KMS-11 (cell line): ENCODE data around the gene CHST8.

ENCODE experiments used
- H2AFZ ChIP-seq: fragments of 200-600 bp; sonication (generic); 2 replicates; pipeline ENCODE4 v1.6.1; 2016; ENCODE audit warnings: antibody characterized with exemption, mixed run types, low read depth
- H3K27ac ChIP-seq: fragments of 200-600 bp; sonication (generic); 2 replicates; pipeline ENCODE4 v1.6.1; 2016; ENCODE audit warnings: mild to moderate bottlenecking, mixed run types
- H3K27me3 ChIP-seq: fragments of 200-600 bp; sonication (generic); 2 replicates; pipeline ENCODE4 v1.6.1; 2017; ENCODE audit warnings: mild to moderate bottlenecking, low read depth, mixed run types, moderate library complexity; ENCODE audit not compliant: insufficient read depth
- H3K36me3 ChIP-seq: fragments of 200-600 bp; sonication (generic); 2 replicates; pipeline ENCODE4 v1.6.1; 2017; ENCODE audit warnings: mild to moderate bottlenecking, mixed run types; ENCODE audit not compliant: insufficient read depth
- H3K4me1 ChIP-seq: fragments of 200-600 bp; sonication (generic); 2 replicates; pipeline ENCODE4 v1.6.1; 2016; ENCODE audit warnings: mild to moderate bottlenecking, low read depth, mixed run types; ENCODE audit not compliant: poor library complexity, severe bottlenecking
- H3K4me2 ChIP-seq: fragments of 200-600 bp; sonication (generic); 2 replicates; pipeline ENCODE4 v1.7.0; 2016; ENCODE audit warnings: mild to moderate bottlenecking, mixed run types
- H3K4me3 ChIP-seq: fragments of 200-600 bp; sonication (generic); IDR thresholded peaks from 2 replicates; pipeline ENCODE4 v1.6.1; 2017; ENCODE audit warnings: low read depth, low read length, mixed read lengths; ENCODE audit not compliant: insufficient read depth
- H3K79me2 ChIP-seq: fragments of 200-600 bp; sonication (generic); 2 replicates; pipeline ENCODE4 v1.6.1; 2016; ENCODE audit warnings: low read depth, mixed run types; ENCODE audit not compliant: insufficient read depth
- H3K9ac ChIP-seq: fragments of 200-600 bp; sonication (generic); 2 replicates; pipeline ENCODE4 v1.6.1; 2016; ENCODE audit warnings: mild to moderate bottlenecking, mixed run types
- H4K20me1 ChIP-seq: fragments of 200-600 bp; sonication (generic); 2 replicates; pipeline ENCODE4 v1.6.1; 2016; ENCODE audit warnings: mild to moderate bottlenecking, mixed run types; ENCODE audit not compliant: insufficient read depth
- TF ChIP-seq, protein P1 (sequence below): fragments of 200-600 bp; sonication (generic); conservative IDR thresholded peaks from 2 replicates; pipeline ENCODE4 v1.6.1; 2017; ENCODE audit warnings: low read depth, mild to moderate bottlenecking, antibody characterized with exemption, low read length, moderate library complexity, mixed read lengths

Gene CHST8

GRCh38 chr19:33646306-33646705, 24.6 kb downstream of the CHST8 start:
- Histone ChIP-seq H3K4me2 (peak overlapping the region; percentile 43), H4K20me1 (no peaks in the 10 kb centered on the region), H3K27me3 (no peaks in the 10 kb centered on the region), H3K27ac (no peak overlapping the region), H3K36me3 (no peaks in the 10 kb centered on the region), H3K79me2 (no peaks in the 10 kb centered on the region), H3K9ac (no peak overlapping the region), H3K4me3 (no peak overlapping the region), H3K4me1 (peaks cover 43% of the 10 kb centered on the region), H2AFZ (no peak overlapping the region)
- TF ChIP-seq, protein P1, sequence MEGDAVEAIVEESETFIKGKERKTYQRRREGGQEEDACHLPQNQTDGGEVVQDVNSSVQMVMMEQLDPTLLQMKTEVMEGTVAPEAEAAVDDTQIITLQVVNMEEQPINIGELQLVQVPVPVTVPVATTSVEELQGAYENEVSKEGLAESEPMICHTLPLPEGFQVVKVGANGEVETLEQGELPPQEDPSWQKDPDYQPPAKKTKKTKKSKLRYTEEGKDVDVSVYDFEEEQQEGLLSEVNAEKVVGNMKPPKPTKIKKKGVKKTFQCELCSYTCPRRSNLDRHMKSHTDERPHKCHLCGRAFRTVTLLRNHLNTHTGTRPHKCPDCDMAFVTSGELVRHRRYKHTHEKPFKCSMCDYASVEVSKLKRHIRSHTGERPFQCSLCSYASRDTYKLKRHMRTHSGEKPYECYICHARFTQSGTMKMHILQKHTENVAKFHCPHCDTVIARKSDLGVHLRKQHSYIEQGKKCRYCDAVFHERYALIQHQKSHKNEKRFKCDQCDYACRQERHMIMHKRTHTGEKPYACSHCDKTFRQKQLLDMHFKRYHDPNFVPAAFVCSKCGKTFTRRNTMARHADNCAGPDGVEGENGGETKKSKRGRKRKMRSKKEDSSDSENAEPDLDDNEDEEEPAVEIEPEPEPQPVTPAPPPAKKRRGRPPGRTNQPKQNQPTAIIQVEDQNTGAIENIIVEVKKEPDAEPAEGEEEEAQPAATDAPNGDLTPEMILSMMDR, result no peak

DNA sequence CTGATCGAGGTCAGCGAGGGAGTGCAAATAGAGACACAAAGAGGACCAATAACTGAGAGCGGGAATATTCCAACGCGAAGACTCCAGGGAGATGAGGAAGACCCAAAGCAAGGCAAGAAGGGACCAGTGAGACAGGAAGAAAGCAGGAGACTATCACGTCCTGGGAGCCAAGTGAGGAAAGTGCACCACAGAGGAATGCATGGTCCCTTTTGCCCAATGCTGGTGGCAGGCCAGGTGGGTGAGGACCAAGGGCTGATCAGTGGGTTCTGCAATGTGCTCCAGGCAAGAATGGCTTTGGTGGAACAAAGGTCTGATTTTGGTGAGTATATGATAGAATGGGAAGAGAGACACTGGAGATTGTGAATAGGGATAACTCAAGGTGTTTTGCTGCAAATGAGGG, 25.4 kb downstream of the CHST8 start:
- Histone ChIP-seq H3K4me3 (no peak overlapping the region), H3K79me2 (no peaks in the 10 kb centered on the region), H3K27me3 (no peaks in the 10 kb centered on the region), H4K20me1 (no peaks in the 10 kb centered on the region), H2AFZ (no peak overlapping the region), H3K4me2 (no peak overlapping the region), H3K36me3 (no peaks in the 10 kb centered on the region), H3K27ac (no peak overlapping the region), H3K9ac (no peak overlapping the region), H3K4me1 (peaks cover 46% of the 10 kb centered on the region)
- TF ChIP-seq, protein P1, result no peak

DNA sequence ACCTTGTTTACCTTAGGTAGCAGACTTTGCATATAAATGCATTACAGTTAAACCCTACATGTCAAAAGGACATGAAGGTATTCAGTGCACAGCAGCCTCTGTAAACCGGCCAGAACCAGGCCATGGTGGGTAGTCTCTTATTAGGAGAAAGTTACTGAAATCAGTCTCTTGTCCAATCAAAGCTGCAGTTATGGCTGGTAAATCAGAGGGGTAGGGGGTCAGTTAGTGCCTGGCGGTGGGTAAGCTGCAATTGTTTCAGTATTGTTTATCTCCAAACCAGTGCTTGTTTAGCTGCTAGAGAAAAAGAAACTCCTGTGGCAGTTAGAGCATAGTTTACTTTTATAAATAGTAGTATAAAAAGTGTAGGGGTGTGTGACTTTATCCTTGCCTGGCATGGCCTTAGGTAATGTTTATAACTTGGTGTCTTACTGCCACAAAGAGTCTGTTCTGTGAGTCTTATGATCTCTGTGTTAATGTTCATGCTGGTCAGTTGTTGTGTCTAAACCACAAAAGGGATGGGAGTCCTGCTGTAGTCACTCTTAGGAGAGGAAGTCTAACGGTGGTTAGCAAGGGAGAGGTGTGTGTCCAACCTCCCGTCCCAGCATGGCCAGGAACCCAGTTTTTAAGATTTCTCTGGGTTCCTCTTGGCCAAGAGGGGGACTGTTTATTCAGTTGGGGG, 28.0 kb downstream of the CHST8 start:
- TF ChIP-seq, protein P1, result no peak

DNA sequence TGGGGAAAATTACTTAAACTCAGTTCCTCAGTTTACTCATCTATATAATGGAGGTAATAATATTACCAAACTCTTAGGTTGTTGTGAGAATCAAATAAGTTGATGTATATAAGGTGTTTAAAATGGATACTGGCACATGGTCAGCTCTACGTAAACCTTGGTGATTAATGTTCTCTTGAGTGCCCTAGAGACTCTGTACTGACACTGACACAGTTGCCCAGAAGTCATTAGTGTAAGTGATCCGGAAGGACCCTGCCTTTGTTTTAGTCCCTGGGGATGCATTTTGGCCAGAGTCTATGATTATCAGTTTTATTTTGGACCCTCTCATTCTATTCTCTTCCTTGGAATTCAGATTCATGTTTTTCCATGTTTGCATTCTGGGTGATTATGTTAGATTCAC, 31.9 kb downstream of the CHST8 start:
- H3K4me3 ChIP-seq, result no peak overlapping the region
- no peaks in the 10 kb centered on the region for H4K20me1 ChIP-seq
- no peaks in the 10 kb centered on the region for H3K79me2 ChIP-seq
- H2AFZ ChIP-seq, result no peak overlapping the region
- H3K36me3 ChIP-seq, result no peaks in the 10 kb centered on the region
- no peak overlapping the region for H3K9ac ChIP-seq
- H3K27me3 ChIP-seq, result no peaks in the 10 kb centered on the region
- peaks cover 34% of the 10 kb centered on the region for H3K4me1 ChIP-seq
- TF ChIP-seq, protein P1, result no peak
- H3K4me2 ChIP-seq, result no peak overlapping the region
- no peak overlapping the region for H3K27ac ChIP-seq

More for the DNA sequence above, 28.0 kb downstream of the CHST8 start:
- H2AFZ ChIP-seq, result peak overlapping the region; percentile 83
- no peaks in the 10 kb centered on the region for H3K27me3 ChIP-seq
- H3K27ac ChIP-seq, result peak overlapping the region; percentile 65
- peak overlapping the region; percentile 83 for H3K4me2 ChIP-seq
- H3K79me2 ChIP-seq, result no peaks in the 10 kb centered on the region
- H3K4me1 ChIP-seq, result peaks cover 54% of the 10 kb centered on the region
- H4K20me1 ChIP-seq, result no peaks in the 10 kb centered on the region
- H3K9ac ChIP-seq, result peak overlapping the region; percentile 25; the same call in 1 of the 2 replicates
- no peak overlapping the region for H3K4me3 ChIP-seq
- H3K36me3 ChIP-seq, result no peaks in the 10 kb centered on the region
